Measurements from ENCODE around the gene NPC1L1. TPM values are rescaled to one million over a fixed set of nuclear protein-coding genes. Genes with fewer than 3 reads are reported as not detected.

The NPC1L1 gene
- total and polyA plus RNA-seq, 2 donors from 2014 or later, result 0.88 to 2.4 TPM

- Histone ChIP-seq H3K4me3 (ENCODE audit: low read length in 3 of 3) (no peak overlapping the region), H3K27me3 (ENCODE audit: control insufficient read depth, insufficient read depth, low read length) (no peaks in the 10 kb centered on the region), H3K27ac (ENCODE audit: low read depth in 2 of 2, low read length in 2 of 2) (no peak overlapping the region), H3K4me1 (ENCODE audit: control insufficient read depth in 2 of 3, insufficient read depth in 2 of 3, low read depth in 1 of 3, low read length in 3 of 3) (no peaks in the 10 kb centered on the region), H3K36me3 (ENCODE audit: control insufficient read depth in 2 of 3, insufficient read depth in 3 of 3, low read length in 3 of 3) (no peaks in the 10 kb centered on the region), H3K9me3 (ENCODE audit: control insufficient read depth in 2 of 3, insufficient read depth in 1 of 3, low read length in 3 of 3) (no peaks in the 10 kb centered on the region), H3K9ac (ENCODE audit: low read length in 3 of 3) (no peak overlapping the region)
- DNase-seq (no peak), FAIRE-seq (no peak)
- intact Hi-C loops (cut with DNase I), result no loop called here
- no peak for TF ChIP-seq CTCF (IDR thresholded peaks at IDR 0.05; ENCODE audit: borderline replicate concordance, extremely low read depth, insufficient read depth)
Measured at GRCh38 chr7:44533301-44534055, 7.7 kb downstream of the NPC1L1 start.

- intact Hi-C loops (cut with DNase I), result no loop called here
- Histone ChIP-seq H3K9ac (ENCODE audit: low read length in 3 of 3) (no peak overlapping the region), H3K36me3 (ENCODE audit: control insufficient read depth in 2 of 3, insufficient read depth in 3 of 3, low read length in 3 of 3) (no peaks in the 10 kb centered on the region), H3K4me3 (ENCODE audit: low read length in 3 of 3) (no peak overlapping the region), H3K9me3 (ENCODE audit: control insufficient read depth in 2 of 3, insufficient read depth in 1 of 3, low read length in 3 of 3) (no peaks in the 10 kb centered on the region), H3K27me3 (ENCODE audit: control insufficient read depth, insufficient read depth, low read length) (no peaks in the 10 kb centered on the region), H3K27ac (ENCODE audit: low read depth in 2 of 2, low read length in 2 of 2) (no peak overlapping the region), H3K4me1 (ENCODE audit: control insufficient read depth in 2 of 3, insufficient read depth in 2 of 3, low read depth in 1 of 3, low read length in 3 of 3) (no peaks in the 10 kb centered on the region)
- DNase-seq (no peak), FAIRE-seq (no peak)
- no peak for TF ChIP-seq CTCF (IDR thresholded peaks at IDR 0.05; ENCODE audit: borderline replicate concordance, extremely low read depth, insufficient read depth)
Measured at GRCh38 chr7:44531421-44532380, 9.4 kb downstream of the NPC1L1 start.

- no peak overlapping the region for H3K4me3 ChIP-seq (ENCODE audit: low read length in 3 of 3)
- intact Hi-C loops (cut with DNase I), result no loop called here
- no peak for DNase-seq
- no peaks in the 10 kb centered on the region for H3K9me3 ChIP-seq (ENCODE audit: control insufficient read depth in 2 of 3, insufficient read depth in 1 of 3, low read length in 3 of 3)
- no peak for FAIRE-seq
- H3K27me3 ChIP-seq (ENCODE audit: control insufficient read depth, insufficient read depth, low read length), result no peaks in the 10 kb centered on the region
- no peak overlapping the region for H3K27ac ChIP-seq (ENCODE audit: low read depth in 2 of 2, low read length in 2 of 2)
- no peak overlapping the region for H3K9ac ChIP-seq (ENCODE audit: low read length in 3 of 3)
- H3K4me1 ChIP-seq (ENCODE audit: control insufficient read depth in 2 of 3, insufficient read depth in 2 of 3, low read depth in 1 of 3, low read length in 3 of 3), result no peaks in the 10 kb centered on the region
- H3K36me3 ChIP-seq (ENCODE audit: control insufficient read depth in 2 of 3, insufficient read depth in 3 of 3, low read length in 3 of 3), result no peaks in the 10 kb centered on the region
- no peak for TF ChIP-seq CTCF (IDR thresholded peaks at IDR 0.05; ENCODE audit: borderline replicate concordance, extremely low read depth, insufficient read depth)
Measured at GRCh38 chr7:44530990-44531389, 10.1 kb downstream of the NPC1L1 start.
